Measurements from ENCODE around the gene ATP5F1C. TPM values are rescaled to one million over a fixed set of nuclear protein-coding genes. Genes with fewer than 3 reads are reported as not detected.

The ATP5F1C gene
- total and polyA plus RNA-seq, 2 donors from 2014 or later: 269 to 695 TPM

DNA sequence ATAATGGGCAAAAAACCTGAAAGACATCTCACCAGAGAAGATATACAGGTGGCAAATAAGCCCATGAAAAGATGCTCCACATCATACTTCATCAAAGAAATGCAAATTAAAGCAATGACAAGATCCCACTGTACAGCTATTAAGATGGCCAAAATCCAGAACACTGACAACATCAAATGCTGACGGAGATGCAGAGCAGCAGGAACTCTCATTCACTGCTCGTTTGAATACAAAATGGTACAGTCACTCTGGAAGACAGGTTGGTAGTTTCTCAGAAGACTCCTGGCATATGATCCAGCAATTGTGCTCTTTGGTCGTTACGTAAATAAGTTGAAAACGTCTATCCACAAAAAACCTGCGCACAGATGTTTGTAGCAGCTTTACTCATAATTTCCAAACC lies 35.7 kb upstream of the ATP5F1C start:
- no peak for DNase-seq
- no peak for TF ChIP-seq CTCF (IDR thresholded peaks at IDR 0.05; ENCODE audit: borderline replicate concordance, extremely low read depth, insufficient read depth)
- Histone ChIP-seq H3K27me3 (ENCODE audit: control insufficient read depth, insufficient read depth, low read length) (no peaks in the 10 kb centered on the region), H3K36me3 (ENCODE audit: control insufficient read depth in 2 of 3, insufficient read depth in 3 of 3, low read length in 3 of 3) (peaks cover 7 to 25% (median 12%) of the 10 kb centered on the region in 3 donors), H3K27ac (ENCODE audit: low read depth in 2 of 2, low read length in 2 of 2) (no peak overlapping the region), H3K4me3 (ENCODE audit: low read length in 3 of 3) (no peak overlapping the region), H3K4me1 (ENCODE audit: control insufficient read depth in 2 of 3, insufficient read depth in 2 of 3, low read depth in 1 of 3, low read length in 3 of 3) (no peaks in the 10 kb centered on the region), H3K9me3 (ENCODE audit: control insufficient read depth in 2 of 3, insufficient read depth in 1 of 3, low read length in 3 of 3) (no peaks in the 10 kb centered on the region), H3K9ac (ENCODE audit: low read length in 3 of 3) (no peak overlapping the region)
- FAIRE-seq: no peak
- intact Hi-C loops (cut with DNase I): no loop called here

DNA sequence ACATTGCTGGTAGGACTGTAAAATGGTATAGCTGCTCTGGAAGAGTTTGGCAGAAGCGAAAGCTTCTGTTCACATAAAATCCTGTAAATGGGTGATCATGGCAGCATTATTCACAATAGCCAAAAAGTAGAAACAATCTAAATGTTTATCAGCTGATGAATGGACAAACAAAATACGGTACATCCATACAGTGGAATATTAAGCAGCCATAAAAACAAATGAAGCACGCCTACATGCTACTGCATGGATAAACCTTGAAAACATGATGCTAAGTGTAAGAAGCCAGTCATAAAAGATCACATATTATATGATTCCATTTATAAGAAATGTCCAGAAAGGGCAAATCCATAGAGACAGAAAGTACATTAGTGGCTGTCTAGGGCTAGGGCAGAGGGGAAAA lies 32.9 kb upstream of the ATP5F1C start:
- DNase-seq (no peak), FAIRE-seq (no peak)
- Histone ChIP-seq H3K9ac (ENCODE audit: low read length in 3 of 3) (no peak overlapping the region), H3K36me3 (ENCODE audit: control insufficient read depth in 2 of 3, insufficient read depth in 3 of 3, low read length in 3 of 3) (peaks cover 10 to 34% (median 16%) of the 10 kb centered on the region in 3 donors), H3K4me3 (ENCODE audit: low read length in 3 of 3) (no peak overlapping the region), H3K27me3 (ENCODE audit: control insufficient read depth, insufficient read depth, low read length) (no peaks in the 10 kb centered on the region), H3K9me3 (ENCODE audit: control insufficient read depth in 2 of 3, insufficient read depth in 1 of 3, low read length in 3 of 3) (no peaks in the 10 kb centered on the region), H3K4me1 (ENCODE audit: control insufficient read depth in 2 of 3, insufficient read depth in 2 of 3, low read depth in 1 of 3, low read length in 3 of 3) (no peaks in the 10 kb centered on the region), H3K27ac (ENCODE audit: low read depth in 2 of 2, low read length in 2 of 2) (no peak overlapping the region)
- intact Hi-C loops (cut with DNase I): no loop called here
- TF ChIP-seq CTCF (IDR thresholded peaks at IDR 0.05; ENCODE audit: borderline replicate concordance, extremely low read depth, insufficient read depth): no peak

- peak; percentile 36 for TF ChIP-seq CTCF (IDR thresholded peaks at IDR 0.05; ENCODE audit: borderline replicate concordance, extremely low read depth, insufficient read depth)
- intact Hi-C loops (cut with DNase I): no loop called here
- no peak overlapping the region for H3K27ac ChIP-seq (ENCODE audit: low read depth in 2 of 2, low read length in 2 of 2)
- H3K27me3 ChIP-seq (ENCODE audit: control insufficient read depth, insufficient read depth, low read length): no peaks in the 10 kb centered on the region
- no peaks in the 10 kb centered on the region for H3K9me3 ChIP-seq (ENCODE audit: control insufficient read depth in 2 of 3, insufficient read depth in 1 of 3, low read length in 3 of 3)
- no peak for FAIRE-seq
- H3K4me3 ChIP-seq (ENCODE audit: low read length in 3 of 3): no peak overlapping the region
- H3K4me1 ChIP-seq (ENCODE audit: control insufficient read depth in 2 of 3, insufficient read depth in 2 of 3, low read depth in 1 of 3, low read length in 3 of 3): no peaks in the 10 kb centered on the region
- H3K9ac ChIP-seq (ENCODE audit: low read length in 3 of 3): no peak overlapping the region
- no peak for DNase-seq
- peaks cover 12 to 34% (median 16%) of the 10 kb centered on the region in 3 donors for H3K36me3 ChIP-seq (ENCODE audit: control insufficient read depth in 2 of 3, insufficient read depth in 3 of 3, low read length in 3 of 3)
Observed at GRCh38 chr10:7756360-7756992, 31.5 kb upstream of the ATP5F1C start.

DNA sequence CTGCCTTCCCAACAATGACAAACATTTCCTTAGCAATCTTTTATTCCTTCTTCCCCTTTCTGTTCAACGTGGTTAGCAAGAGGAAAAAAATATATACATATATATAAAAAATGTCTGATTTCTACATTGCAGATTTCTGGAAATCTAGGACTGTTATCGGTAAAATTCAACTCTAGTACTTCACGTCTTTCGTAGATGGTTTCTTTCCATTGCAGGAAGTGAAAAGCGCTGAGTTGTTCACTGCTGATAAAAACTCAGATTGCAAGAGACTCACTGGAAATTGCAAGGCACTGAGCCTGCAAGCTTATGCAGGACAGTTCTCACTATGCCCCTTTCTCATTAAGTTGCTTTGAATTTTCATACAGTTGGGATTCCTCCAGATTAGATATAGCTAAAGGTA lies 24.0 kb upstream of the ATP5F1C start:
- no peak for DNase-seq

More for the DNA sequence above, 24.0 kb upstream of the ATP5F1C start:
- Histone ChIP-seq H3K27ac (ENCODE audit: low read depth in 2 of 2, low read length in 2 of 2) (no peak overlapping the region), H3K9me3 (ENCODE audit: control insufficient read depth in 2 of 3, insufficient read depth in 1 of 3, low read length in 3 of 3) (no peaks in the 10 kb centered on the region), H3K9ac (ENCODE audit: low read length in 3 of 3) (no peak overlapping the region), H3K4me1 (ENCODE audit: control insufficient read depth in 2 of 3, insufficient read depth in 2 of 3, low read depth in 1 of 3, low read length in 3 of 3) (no peaks in the 10 kb centered on the region), H3K4me3 (ENCODE audit: low read length in 3 of 3) (no peak overlapping the region), H3K27me3 (ENCODE audit: control insufficient read depth, insufficient read depth, low read length) (no peaks in the 10 kb centered on the region), H3K36me3 (ENCODE audit: control insufficient read depth in 2 of 3, insufficient read depth in 3 of 3, low read length in 3 of 3) (peaks cover 5 to 33% (median 11%) of the 10 kb centered on the region in 3 donors)
- TF ChIP-seq CTCF (IDR thresholded peaks at IDR 0.05; ENCODE audit: borderline replicate concordance, extremely low read depth, insufficient read depth): no peak
- FAIRE-seq: no peak
- intact Hi-C loops (cut with DNase I): no loop called here
